Adrenal gland (tissue), 5 donors: ENCODE results near the gene CCDC78.

Experiments
- POLR2A ChIP-seq, 2 donors: fragments of 450-650 bp; IDR thresholded peaks; one replicate each; pipeline ENCODE4 v1.6.1; 2017; ENCODE audit warnings: antibody characterized with exemption in 2 of 2, mild to moderate bottlenecking in 2 of 2, moderate library complexity in 1 of 2
- TF ChIP-seq, protein P1 (sequence below), 6 experiments: fragments of 450-650 bp in 4 of 6; fragments of 200-600 bp in 2 of 6; sonication (generic) in 1 of 6; IDR thresholded peaks; 1 replicate in 5 of 6; 2 replicates in 1 of 6; pipeline versions ENCODE4 v1.5.1 to v1.8.0; 2016 to 2021; ENCODE audit warnings: antibody characterized with exemption in 6 of 6, mild to moderate bottlenecking in 2 of 6, moderate library complexity in 1 of 6
- donor health status: DM: no; HTN: no; CAD: no.

- TF ChIP-seq, protein P1, sequence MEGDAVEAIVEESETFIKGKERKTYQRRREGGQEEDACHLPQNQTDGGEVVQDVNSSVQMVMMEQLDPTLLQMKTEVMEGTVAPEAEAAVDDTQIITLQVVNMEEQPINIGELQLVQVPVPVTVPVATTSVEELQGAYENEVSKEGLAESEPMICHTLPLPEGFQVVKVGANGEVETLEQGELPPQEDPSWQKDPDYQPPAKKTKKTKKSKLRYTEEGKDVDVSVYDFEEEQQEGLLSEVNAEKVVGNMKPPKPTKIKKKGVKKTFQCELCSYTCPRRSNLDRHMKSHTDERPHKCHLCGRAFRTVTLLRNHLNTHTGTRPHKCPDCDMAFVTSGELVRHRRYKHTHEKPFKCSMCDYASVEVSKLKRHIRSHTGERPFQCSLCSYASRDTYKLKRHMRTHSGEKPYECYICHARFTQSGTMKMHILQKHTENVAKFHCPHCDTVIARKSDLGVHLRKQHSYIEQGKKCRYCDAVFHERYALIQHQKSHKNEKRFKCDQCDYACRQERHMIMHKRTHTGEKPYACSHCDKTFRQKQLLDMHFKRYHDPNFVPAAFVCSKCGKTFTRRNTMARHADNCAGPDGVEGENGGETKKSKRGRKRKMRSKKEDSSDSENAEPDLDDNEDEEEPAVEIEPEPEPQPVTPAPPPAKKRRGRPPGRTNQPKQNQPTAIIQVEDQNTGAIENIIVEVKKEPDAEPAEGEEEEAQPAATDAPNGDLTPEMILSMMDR (IDR thresholded peaks at IDR 0.05), result no peak
- TF ChIP-seq POLR2A (IDR thresholded peaks at IDR 0.05), result no peak
Observed at GRCh38 chr16:775236-775796, 49.1 kb upstream of the CCDC78 start.
